NCI-H345 treated with DMSO at 0.1 percent for 48 hours (cell line): Measurements from ENCODE around the gene TRIM66.
"Not testable (repeated sequence)": the region's sequence is repeated elsewhere in the genome, so short reads cannot be mapped to it uniquely, and the experiment has no call there.

Source experiments
- DNase-seq: peaks from one replicate; lab custom pipeline; 2025; ENCODE audit not compliant: unreplicated experiment; lab: John Stamatoyannopoulos, UW

Gene TRIM66

DNA sequence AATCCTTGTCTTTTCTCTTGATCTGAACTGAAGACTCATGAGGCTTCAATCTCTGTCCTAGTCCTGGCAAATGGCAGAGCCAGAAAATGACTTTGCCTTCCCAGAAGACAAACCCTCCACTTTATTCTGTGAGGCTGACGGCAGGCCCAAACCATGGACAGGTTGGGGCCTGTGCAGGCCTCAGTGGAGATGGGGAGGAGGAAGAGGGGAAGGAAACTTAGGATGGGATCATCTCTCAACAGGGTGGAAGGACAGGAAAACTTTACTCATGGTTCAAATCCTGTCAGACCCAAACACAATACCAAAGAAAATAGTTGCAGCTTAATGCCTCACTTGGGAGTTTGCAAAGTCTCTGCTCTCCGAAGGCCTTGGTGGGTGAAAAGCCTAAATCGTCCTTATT lies 10.0 kb upstream of the TRIM66 start:
- no peak for DNase-seq

- DNase-seq, result no peak
Measured at GRCh38 chr11:8691601-8692000, 9.1 kb upstream of the TRIM66 start.

- DNase-seq, result no peak
Measured at GRCh38 chr11:8690374-8691342, 8.2 kb upstream of the TRIM66 start.

DNA sequence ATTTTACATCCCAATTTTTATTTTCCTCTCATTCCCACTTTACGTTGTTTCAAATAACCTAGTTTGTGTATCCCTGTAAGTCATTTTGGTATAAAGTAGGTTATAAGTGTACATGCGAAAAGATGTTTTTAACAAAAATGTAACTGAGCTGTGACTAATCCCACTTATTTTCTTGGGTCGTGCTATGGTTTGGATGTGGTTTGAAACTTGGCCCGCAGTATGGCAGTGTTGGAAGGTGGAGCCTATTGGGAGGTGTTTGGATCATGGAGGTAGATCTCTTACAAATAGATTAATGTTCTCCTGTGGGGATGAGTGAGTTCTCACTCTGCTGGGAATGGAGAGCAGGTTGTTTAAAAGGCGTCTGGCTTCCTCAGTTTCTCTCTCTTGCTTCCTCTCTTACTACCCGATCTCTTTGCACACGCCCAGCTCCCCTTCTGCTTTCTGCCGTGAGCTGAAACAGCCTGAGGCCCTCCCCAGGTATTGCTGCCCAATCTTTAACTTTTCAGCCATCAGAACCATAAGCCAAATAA lies 7.3 kb upstream of the TRIM66 start:
- no peak for DNase-seq

GRCh38 chr11:8688414-8689362 lies 6.2 kb upstream of the TRIM66 start:
- peak; percentile 95 for DNase-seq

GRCh38 chr11:8686325-8686724 lies 3.9 kb upstream of the TRIM66 start:
- DNase-seq, result no peak

DNA sequence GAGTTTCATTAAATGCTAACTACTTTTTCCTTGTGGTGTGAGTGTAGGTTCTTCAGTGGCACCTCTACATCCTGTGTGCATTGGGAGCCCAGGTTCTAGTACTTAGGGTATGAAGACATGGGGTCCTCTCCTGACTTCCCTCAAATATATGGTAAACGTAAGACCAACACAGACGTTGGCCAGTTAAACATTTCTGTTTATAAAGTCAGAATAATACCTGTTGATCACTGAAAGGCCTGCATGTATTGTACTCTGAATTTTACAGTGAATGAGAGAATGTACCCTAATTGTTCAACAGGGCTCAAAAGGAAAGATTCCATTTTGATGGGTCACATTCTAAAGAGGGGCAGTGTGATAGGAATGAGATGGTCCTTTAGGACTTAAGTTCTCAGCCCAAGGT lies 3.4 kb upstream of the TRIM66 start:
- DNase-seq, result no peak

DNA sequence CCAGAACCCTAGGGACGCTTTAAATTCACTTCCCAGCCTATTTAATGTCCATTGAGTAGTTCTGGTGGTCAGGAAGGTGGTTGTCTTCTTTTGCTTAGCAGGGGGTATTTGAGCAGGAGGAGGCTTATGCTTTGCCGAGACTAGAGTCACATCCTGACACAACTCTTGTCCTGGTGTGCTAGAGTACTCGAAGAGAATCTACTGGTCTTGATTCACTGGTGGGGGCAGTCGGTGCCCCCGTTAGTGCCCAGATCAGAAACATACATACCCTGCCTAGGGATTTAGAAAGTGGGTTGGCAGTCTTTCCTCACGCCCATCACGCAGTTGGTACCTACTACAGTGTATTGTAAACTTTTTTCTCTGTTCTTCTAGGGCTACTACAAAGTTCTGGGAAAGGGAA lies 2.8 kb upstream of the TRIM66 start:
- no peak for DNase-seq

DNA sequence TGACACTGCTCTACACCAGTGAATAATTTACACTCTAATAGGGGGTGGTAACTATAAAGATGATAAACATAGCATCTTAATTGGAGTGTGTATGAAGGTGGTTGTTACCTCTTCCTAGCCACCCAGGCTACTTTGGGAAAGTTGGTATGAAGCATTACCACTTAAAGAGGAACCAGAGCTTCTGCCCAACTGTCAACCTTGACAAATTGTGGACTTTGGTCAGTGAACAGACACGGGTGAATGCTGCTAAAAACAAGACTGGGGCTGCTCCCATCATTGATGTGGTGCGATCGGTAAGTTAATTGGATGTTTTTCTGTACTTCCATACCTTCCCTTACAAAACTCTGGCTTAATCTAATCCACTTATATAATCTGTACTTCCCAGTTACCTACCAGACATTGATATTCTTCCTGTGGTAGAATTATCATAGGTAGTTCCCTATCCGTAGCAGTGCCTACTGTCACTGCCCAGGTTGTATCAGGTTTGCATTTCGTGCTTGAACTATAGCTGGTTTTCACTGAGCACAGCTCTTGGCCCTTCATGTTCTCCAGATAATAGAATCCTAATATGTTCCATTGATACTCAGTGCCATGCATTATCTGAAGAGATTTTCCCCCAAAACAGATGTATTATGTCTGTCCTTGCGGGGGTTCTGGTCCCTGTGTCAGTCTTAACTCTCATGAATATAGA lies 2.3 kb upstream of the TRIM66 start:
- DNase-seq, result no peak

DNA sequence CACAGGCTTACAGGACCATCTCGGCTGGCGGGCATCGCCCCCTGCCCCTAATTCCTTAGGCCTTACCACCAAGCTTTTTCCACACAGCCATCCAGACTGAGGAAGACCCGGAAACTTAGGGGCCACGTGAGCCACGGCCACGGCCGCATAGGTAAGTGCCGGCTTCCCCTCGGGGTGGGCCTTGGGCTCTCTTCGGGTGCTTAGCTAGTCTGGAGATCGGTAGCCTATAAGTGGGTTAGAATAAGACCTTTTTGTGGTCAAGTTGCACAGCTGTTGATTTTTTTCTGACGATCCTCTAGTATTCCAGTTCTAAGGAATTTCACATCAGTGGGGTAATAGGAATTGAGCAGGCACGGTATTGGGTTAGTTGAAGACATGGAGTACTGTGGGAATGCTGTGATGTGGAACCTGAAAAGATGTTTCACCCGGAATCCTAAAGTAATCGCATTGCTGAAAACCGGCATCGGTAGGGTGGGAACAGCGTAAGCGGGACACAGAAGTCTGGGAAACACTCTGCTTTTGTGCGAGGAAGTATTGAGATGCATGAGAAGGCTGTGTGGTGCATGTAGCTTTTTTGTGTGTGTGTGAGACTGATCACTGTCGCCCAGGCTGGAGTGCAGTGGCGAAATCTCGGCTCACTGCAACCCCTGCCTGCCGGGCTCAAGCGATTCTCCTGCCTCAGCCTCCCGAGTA lies 796 bp upstream of the TRIM66 start:
- DNase-seq, result no peak

DNA sequence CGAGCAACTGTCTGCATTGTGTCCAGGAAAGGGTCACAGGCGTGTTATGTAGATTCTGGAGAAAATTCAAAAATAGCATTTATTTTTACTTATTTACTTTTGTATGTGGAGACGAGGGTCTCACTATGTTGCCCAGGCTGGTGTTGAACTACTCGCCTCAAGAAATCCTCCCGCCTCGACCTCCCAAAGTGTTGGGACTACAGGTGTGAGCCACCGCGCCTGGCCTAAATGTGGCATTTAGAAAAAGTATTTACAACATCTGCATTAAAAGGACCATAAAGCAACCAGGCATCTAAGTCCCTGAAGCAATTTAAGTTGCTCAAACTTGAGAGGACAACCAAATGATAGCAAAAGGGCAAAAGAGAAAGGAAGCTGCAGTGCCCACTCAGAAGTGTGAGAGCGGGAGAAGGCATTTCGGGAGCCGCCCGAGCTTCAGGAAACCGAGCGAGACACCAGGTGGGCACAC lies 595 bp downstream of the TRIM66 start:
- DNase-seq, result peak; percentile 39

DNA sequence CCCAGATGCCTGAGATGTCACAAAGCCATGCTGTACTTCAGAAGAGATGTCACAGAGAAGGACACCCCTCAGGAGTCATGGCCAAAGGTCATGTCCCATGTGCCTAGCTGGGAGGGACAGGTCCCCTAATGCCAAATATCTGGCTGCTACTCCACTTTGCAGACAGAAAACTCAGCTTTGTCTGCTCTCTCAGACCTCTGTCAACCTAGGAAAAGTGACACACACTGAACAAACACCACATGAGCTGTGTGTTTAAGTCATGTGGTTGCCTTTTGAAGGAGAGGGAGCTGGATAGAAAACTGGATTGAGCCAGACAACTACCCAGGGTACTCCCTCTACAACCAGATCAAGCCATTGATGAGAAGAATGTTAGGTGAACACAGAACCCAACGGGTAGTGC lies 3.5 kb downstream of the TRIM66 start:
- no peak for DNase-seq

DNA sequence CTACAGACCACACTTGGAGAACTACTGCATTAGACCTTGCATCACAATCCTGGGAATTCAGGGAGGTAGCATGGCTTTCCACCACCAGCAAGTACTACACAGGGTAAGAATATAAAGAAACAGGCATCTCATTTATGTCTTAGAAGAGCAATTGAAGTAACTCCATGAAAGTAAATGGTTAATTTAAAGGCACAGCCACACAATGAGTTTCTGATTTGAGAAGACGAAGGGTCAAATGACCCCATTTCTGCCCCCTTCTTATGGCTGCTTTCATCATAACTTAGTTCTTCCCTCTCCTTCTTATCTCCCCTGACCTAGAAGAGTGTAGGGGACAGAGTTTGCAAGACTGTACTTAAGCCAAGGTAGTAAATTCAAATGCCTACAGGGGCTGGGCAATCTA lies 6.0 kb downstream of the TRIM66 start:
- no peak for DNase-seq

- DNase-seq, result no peak
Measured at GRCh38 chr11:8674859-8675258, 7.6 kb downstream of the TRIM66 start.

GRCh38 chr11:8672346-8672745 lies 10.1 kb downstream of the TRIM66 start:
- no peak for DNase-seq

DNA sequence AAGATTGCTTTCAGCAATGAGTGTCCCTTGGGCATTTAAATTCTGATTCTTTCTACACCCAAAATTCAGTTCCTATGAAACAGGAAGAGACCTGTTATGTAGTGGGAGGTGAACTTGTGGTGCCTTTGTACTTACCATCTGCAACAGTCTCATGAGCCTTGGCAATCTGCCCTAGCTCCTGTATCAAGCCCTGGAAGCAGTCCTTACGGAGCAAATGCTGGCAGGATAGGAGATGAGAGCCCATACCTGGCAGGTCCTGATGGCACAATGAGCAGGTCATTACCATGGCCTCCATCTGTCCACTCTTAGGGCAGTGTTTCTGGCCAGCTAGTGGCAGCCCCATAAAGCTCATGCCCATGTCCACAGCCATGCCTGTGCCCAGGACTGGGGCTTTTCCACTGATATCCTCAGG lies 10.8 kb downstream of the TRIM66 start:
- peak; percentile 18 for DNase-seq

DNA sequence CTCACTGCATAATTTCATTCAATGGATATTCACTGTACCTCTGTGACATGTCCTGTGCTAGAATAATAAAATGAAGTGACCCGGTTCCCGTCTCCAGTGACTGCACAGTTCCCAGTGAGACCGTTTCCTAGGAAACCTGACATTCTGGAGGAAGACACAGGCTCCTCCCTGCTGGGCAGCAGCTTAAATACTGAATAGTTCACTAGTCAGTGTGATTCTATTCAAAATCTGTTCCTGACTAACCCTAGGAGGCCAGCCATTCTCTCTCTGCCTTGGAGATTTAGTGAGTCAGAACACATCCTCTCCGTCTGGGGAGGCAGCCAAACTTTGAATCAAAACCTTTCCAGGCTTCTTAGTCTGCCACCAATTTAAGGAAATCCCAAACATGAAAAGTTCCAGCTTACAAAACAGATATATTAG lies 11.3 kb downstream of the TRIM66 start:
- peak; percentile 13 for DNase-seq

- not testable (repeated sequence) for DNase-seq
Measured at GRCh38 chr11:8670081-8670480, 12.4 kb downstream of the TRIM66 start.

- DNase-seq, result no peak
Measured at GRCh38 chr11:8665222-8665621, 17.2 kb downstream of the TRIM66 start.
